Smooth muscle cell (in vitro differentiated cells): ENCODE data around the gene ATP1A4. TPM values are rescaled to one million over a fixed set of nuclear protein-coding genes. Genes with fewer than 3 reads are reported as not detected.

Experiments
- DNase-seq: peaks from one replicate; lab custom pipeline; 2025; ENCODE audit not compliant: unreplicated experiment; lab: John Stamatoyannopoulos, UW
- H2AFZ ChIP-seq: fragments of 200-600 bp; sonication (generic); 2 replicates; pipeline ENCODE4 v1.6.0; 2016; ENCODE audit warnings: antibody characterized with exemption, low read depth, mild to moderate bottlenecking
- H3F3A ChIP-seq: fragments of 200-600 bp; sonication (generic); 2 replicates; pipeline ENCODE4 v1.6.0; 2017; ENCODE audit warnings: antibody characterized with exemption, low read depth
- H3K27ac ChIP-seq: fragments of 200-600 bp; sonication (generic); 2 replicates; pipeline ENCODE4 v1.5.1; 2016; ENCODE audit warnings: low read depth, mild to moderate bottlenecking
- H3K27me3 ChIP-seq: fragments of 200-600 bp; sonication (generic); 2 replicates; pipeline ENCODE4 v1.6.1; 2016; ENCODE audit warnings: low read depth, mild to moderate bottlenecking
- H3K36me3 ChIP-seq: fragments of 200-600 bp; sonication (generic); 2 replicates; pipeline ENCODE4 v1.5.1; 2016; ENCODE audit warnings: low read depth
- H3K4me1 ChIP-seq: fragments of 200-600 bp; sonication (generic); 2 replicates; pipeline ENCODE4 v1.5.1; 2016; ENCODE audit warnings: low read depth
- H3K4me2 ChIP-seq: fragments of 200-600 bp; sonication (generic); 2 replicates; pipeline ENCODE4 v1.6.0; 2016; ENCODE audit warnings: mild to moderate bottlenecking
- H3K4me3 ChIP-seq: fragments of 200-600 bp; sonication (generic); 2 replicates; pipeline ENCODE4 v1.5.1; 2016; ENCODE audit warnings: mild to moderate bottlenecking
- H3K79me2 ChIP-seq: fragments of 200-600 bp; sonication (generic); 2 replicates; pipeline ENCODE4 v1.6.0; 2016; ENCODE audit warnings: low read depth, mild to moderate bottlenecking
- H3K9ac ChIP-seq: fragments of 200-600 bp; sonication (generic); 2 replicates; pipeline ENCODE4 v1.6.0; 2016; ENCODE audit warnings: low read depth
- H3K9me3 ChIP-seq: fragments of 200-600 bp; sonication (generic); replicated peaks from 2 replicates; pipeline ENCODE4 v1.5.1; 2016; ENCODE audit warnings: low read depth
- H4K20me1 ChIP-seq: fragments of 200-600 bp; sonication (generic); 2 replicates; pipeline ENCODE4 v1.6.0; 2016; ENCODE audit warnings: low read depth
- CTCF ChIP-seq: fragments of 200-600 bp; sonication (generic); IDR thresholded peaks from 2 replicates; pipeline ENCODE4 v1.5.1; 2017; ENCODE audit warnings: borderline replicate concordance, mild to moderate bottlenecking, antibody characterized with exemption; ENCODE audit not compliant: insufficient read depth, poor library complexity, severe bottlenecking
- WGBS: methylation state at CpG from one replicate; pipeline ENCODE4 v1.1.7; 2016; ENCODE audit warnings: low lambda C conversion rate; 5-methylcytosine and 5-hydroxymethylcytosine counted together
- polyA plus RNA-seq: library from polyadenylated mRNA; unstranded; fragments of >200 nt; fragmentation: Nextera tagmentation; extraction: Ambion mirVana; gene quantifications from 2 replicates; pipeline ENCODE4 v1.2.1, GENCODE V29; 2016
- total RNA-seq: library from RNA; depleted of rRNA; stranded (reverse); fragments of >200 nt; gene quantifications from 2 replicates; pipeline ENCODE4 v1.2.3, GENCODE V29; 2014

ATP1A4 gene
- total and polyA plus RNA-seq, 2 experiments from 2014 or later: not detected

- TF ChIP-seq CTCF: no peak
- Histone ChIP-seq H3F3A (peaks cover 23% of the 10 kb centered on the region), H3K79me2 (no peaks in the 10 kb centered on the region), H4K20me1 (peaks cover 4% of the 10 kb centered on the region), H3K36me3 (peaks cover 8% of the 10 kb centered on the region), H3K9ac (no peak overlapping the region), H3K4me2 (no peak overlapping the region), H3K27ac (no peak overlapping the region), H3K9me3 (no peaks in the 10 kb centered on the region), H3K27me3 (no peaks in the 10 kb centered on the region), H3K4me1 (peaks cover 1% of the 10 kb centered on the region), H2AFZ (no peak overlapping the region), H3K4me3 (no peak overlapping the region)
- WGBS: 100% methylated on average over 2 of the region's 2 CpGs
- no peak for DNase-seq
Observed at GRCh38 chr1:160224606-160225005, 73.2 kb downstream of the ATP1A4 start.

GRCh38 chr1:160225345-160225744, 73.9 kb downstream of the ATP1A4 start:
- Histone ChIP-seq H4K20me1 (peaks cover 4% of the 10 kb centered on the region), H3K9me3 (no peaks in the 10 kb centered on the region), H3K4me1 (no peaks in the 10 kb centered on the region), H2AFZ (no peak overlapping the region), H3K27me3 (no peaks in the 10 kb centered on the region), H3K79me2 (no peaks in the 10 kb centered on the region), H3K9ac (no peak overlapping the region), H3K4me3 (no peak overlapping the region), H3K27ac (no peak overlapping the region), H3K4me2 (no peak overlapping the region), H3F3A (peaks cover 23% of the 10 kb centered on the region), H3K36me3 (peaks cover 8% of the 10 kb centered on the region)
- TF ChIP-seq CTCF: no peak
- no peak for DNase-seq
- WGBS: 84% methylated on average over 2 of the region's 2 CpGs

- Histone ChIP-seq H3K36me3 (peaks cover 15% of the 10 kb centered on the region), H4K20me1 (peaks cover 4% of the 10 kb centered on the region), H3F3A (peaks cover 13% of the 10 kb centered on the region), H3K79me2 (no peaks in the 10 kb centered on the region), H3K4me2 (no peak overlapping the region), H3K27me3 (no peaks in the 10 kb centered on the region), H3K9ac (no peak overlapping the region), H2AFZ (no peak overlapping the region), H3K27ac (no peak overlapping the region), H3K9me3 (no peaks in the 10 kb centered on the region), H3K4me3 (no peak overlapping the region), H3K4me1 (no peaks in the 10 kb centered on the region)
- 95% methylated on average over 2 of the region's 2 CpGs for WGBS
- TF ChIP-seq CTCF: no peak
- no peak for DNase-seq
Observed at GRCh38 chr1:160226623-160227022, 75.2 kb downstream of the ATP1A4 start.

- no peak overlapping the region for H2AFZ ChIP-seq
- H4K20me1 ChIP-seq: peaks cover 4% of the 10 kb centered on the region
- no peak overlapping the region for H3K27ac ChIP-seq
- no peak overlapping the region for H3K4me2 ChIP-seq
- H3K4me1 ChIP-seq: no peaks in the 10 kb centered on the region
- no peak for DNase-seq
- H3K9me3 ChIP-seq: no peaks in the 10 kb centered on the region
- no peak overlapping the region for H3K9ac ChIP-seq
- no peak overlapping the region for H3K4me3 ChIP-seq
- peaks cover 13% of the 10 kb centered on the region for H3K36me3 ChIP-seq
- no peaks in the 10 kb centered on the region for H3K79me2 ChIP-seq
- H3F3A ChIP-seq: peaks cover 10% of the 10 kb centered on the region
- WGBS: 98% methylated on average over 4 of the region's 4 CpGs
- H3K27me3 ChIP-seq: no peaks in the 10 kb centered on the region
- no peak for TF ChIP-seq CTCF
Observed at GRCh38 chr1:160227034-160227433, 75.6 kb downstream of the ATP1A4 start.
